Measurements from ENCODE around the gene JAKMIP1. TPM values are rescaled to one million over a fixed set of nuclear protein-coding genes. Genes with fewer than 3 reads are reported as not detected.

Gene JAKMIP1
- total RNA-seq, 1 donor from 2014 or later = 0.13 TPM

GRCh38 chr4:6228158-6229067 is 28.1 kb upstream of the JAKMIP1 start:
- DNase-seq (no peak), ATAC-seq (ENCODE audit: low read depth) (no peak)
- Mint-ChIP-seq H3K4me1 (no peaks in the 10 kb centered on the region), H3K36me3 (ENCODE audit: low read depth) (no peaks in the 10 kb centered on the region), H3K27me3 (peaks cover 24% of the 10 kb centered on the region), H3K4me3 (no peak overlapping the region), H3K9me3 (no peaks in the 10 kb centered on the region), H3K27ac (no peak overlapping the region)
- TF ChIP-seq, protein P1, sequence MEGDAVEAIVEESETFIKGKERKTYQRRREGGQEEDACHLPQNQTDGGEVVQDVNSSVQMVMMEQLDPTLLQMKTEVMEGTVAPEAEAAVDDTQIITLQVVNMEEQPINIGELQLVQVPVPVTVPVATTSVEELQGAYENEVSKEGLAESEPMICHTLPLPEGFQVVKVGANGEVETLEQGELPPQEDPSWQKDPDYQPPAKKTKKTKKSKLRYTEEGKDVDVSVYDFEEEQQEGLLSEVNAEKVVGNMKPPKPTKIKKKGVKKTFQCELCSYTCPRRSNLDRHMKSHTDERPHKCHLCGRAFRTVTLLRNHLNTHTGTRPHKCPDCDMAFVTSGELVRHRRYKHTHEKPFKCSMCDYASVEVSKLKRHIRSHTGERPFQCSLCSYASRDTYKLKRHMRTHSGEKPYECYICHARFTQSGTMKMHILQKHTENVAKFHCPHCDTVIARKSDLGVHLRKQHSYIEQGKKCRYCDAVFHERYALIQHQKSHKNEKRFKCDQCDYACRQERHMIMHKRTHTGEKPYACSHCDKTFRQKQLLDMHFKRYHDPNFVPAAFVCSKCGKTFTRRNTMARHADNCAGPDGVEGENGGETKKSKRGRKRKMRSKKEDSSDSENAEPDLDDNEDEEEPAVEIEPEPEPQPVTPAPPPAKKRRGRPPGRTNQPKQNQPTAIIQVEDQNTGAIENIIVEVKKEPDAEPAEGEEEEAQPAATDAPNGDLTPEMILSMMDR (IDR thresholded peaks at IDR 0.05) = no peak
- CTCF ChIA-PET = no interaction called here
- POLR2A ChIA-PET = no interaction called here
- intact Hi-C loops (cut with micrococcal nuclease) = no loop called here

DNA sequence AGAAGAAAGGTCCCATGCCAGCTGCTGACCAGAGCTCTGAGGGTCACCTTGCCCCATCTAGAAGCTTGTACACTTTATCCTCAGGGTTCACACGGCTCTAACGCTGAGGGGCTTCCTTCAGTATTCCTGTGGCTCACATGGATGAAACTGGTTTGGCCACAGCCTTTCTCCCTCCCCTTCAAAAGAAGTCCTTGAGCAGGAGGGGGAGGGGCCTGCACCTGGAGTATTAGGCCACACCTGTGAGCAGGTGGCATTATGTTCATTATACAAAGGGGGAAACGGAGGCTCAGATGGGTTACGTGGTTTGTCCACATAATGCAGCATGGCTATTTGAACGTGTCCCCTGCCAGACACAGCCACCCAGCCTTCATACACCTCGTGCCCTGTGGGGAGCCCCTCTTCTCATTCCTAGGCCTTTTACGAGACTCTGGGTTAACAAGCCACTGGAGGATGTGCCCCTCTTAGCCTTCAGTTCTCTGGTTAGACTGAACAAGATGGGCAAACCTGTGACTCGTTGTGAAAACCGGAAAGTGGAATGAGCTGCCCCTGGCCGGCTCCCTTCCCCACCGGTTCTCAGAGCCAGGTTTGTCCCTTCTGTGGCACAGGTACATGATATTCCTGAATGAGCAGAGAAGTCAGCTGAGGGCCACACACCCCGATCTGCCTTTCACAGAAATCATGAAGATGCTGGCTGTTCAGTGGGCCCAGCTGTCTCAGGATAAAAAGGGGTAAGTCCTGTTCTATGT is 27.2 kb upstream of the JAKMIP1 start:
- H3K4me1 Mint-ChIP-seq = no peaks in the 10 kb centered on the region
- no peak overlapping the region for H3K27ac Mint-ChIP-seq
- no peak for ATAC-seq (ENCODE audit: low read depth)
- no peak overlapping the region for H3K4me3 Mint-ChIP-seq
- H3K27me3 Mint-ChIP-seq = peaks cover 31% of the 10 kb centered on the region
- TF ChIP-seq, protein P1 (IDR thresholded peaks at IDR 0.05) = no peak
- ChIA-PET POLR2A (no interaction called here), CTCF (no interaction called here)
- DNase-seq = no peak
- no peaks in the 10 kb centered on the region for H3K36me3 Mint-ChIP-seq (ENCODE audit: low read depth)
- intact Hi-C loops (cut with micrococcal nuclease) = no loop called here
- H3K9me3 Mint-ChIP-seq = no peaks in the 10 kb centered on the region

DNA sequence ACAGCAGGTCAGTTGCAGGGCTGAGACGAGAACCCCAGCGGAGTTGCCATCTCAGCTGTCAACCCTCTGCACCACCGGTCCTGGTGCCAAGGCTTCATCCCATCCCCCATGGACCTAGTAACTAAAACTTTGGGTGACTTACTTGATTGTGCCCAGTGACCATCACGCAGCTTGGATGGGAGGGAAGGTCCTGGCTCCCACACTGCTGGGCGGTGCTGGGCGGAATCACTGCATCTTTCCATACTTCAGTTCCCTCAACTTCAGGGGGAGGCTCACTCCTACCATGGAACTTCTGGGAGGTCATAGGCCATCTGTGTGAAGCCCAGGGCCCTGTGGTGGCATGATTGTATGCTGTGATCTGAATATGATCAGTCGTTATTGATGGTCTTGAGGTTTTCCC is 26.2 kb upstream of the JAKMIP1 start:
- ChIA-PET POLR2A (no interaction called here), CTCF (no interaction called here)
- peaks cover 35% of the 10 kb centered on the region for H3K27me3 Mint-ChIP-seq
- DNase-seq = no peak
- ATAC-seq (ENCODE audit: low read depth) = no peak
- no peak overlapping the region for H3K4me3 Mint-ChIP-seq
- H3K4me1 Mint-ChIP-seq = no peaks in the 10 kb centered on the region
- H3K9me3 Mint-ChIP-seq = no peaks in the 10 kb centered on the region
- TF ChIP-seq, protein P1 (IDR thresholded peaks at IDR 0.05) = no peak
- intact Hi-C loops (cut with micrococcal nuclease) = no loop called here
- no peak overlapping the region for H3K27ac Mint-ChIP-seq
- no peaks in the 10 kb centered on the region for H3K36me3 Mint-ChIP-seq (ENCODE audit: low read depth)

DNA sequence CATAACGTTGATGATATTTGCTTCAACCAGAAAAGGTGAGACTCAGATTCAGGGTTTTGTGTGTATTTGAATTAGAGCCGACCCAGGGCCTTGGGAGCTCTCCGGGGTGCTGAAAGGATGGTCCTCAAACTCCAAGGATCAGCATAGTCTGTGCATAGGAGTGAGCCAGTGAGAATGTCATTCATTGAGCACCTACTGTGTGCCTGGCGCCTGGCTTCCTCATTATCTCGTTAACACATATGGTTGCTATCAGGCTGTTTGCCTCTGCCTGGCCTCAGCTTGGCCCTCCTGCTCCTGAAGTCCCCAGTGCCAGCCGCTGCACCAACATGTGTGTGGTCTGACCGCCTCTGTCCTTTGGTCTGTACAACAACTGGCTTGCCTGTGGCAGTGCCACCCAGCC is 25.1 kb upstream of the JAKMIP1 start:
- TF ChIP-seq, protein P1 (IDR thresholded peaks at IDR 0.05) = no peak
- intact Hi-C loops (cut with micrococcal nuclease) = no loop called here
- H3K9me3 Mint-ChIP-seq = no peaks in the 10 kb centered on the region
- H3K27ac Mint-ChIP-seq = no peak overlapping the region
- no peaks in the 10 kb centered on the region for H3K4me1 Mint-ChIP-seq
- DNase-seq (no peak), ATAC-seq (ENCODE audit: low read depth) (no peak)
- no peaks in the 10 kb centered on the region for H3K36me3 Mint-ChIP-seq (ENCODE audit: low read depth)
- H3K4me3 Mint-ChIP-seq = no peak overlapping the region
- POLR2A ChIA-PET = no interaction called here
- CTCF ChIA-PET = no interaction called here
- H3K27me3 Mint-ChIP-seq = peaks cover 43% of the 10 kb centered on the region

GRCh38 chr4:6224735-6225134 is 24.4 kb upstream of the JAKMIP1 start:
- Mint-ChIP-seq H3K27me3 (peaks cover 43% of the 10 kb centered on the region), H3K36me3 (ENCODE audit: low read depth) (no peaks in the 10 kb centered on the region), H3K27ac (no peak overlapping the region), H3K4me1 (no peaks in the 10 kb centered on the region), H3K9me3 (no peaks in the 10 kb centered on the region), H3K4me3 (no peak overlapping the region)
- ATAC-seq (ENCODE audit: low read depth) (no peak), DNase-seq (no peak)
- intact Hi-C loops (cut with micrococcal nuclease) = no loop called here
- POLR2A ChIA-PET = no interaction called here
- CTCF ChIA-PET = no interaction called here
- TF ChIP-seq, protein P1 (IDR thresholded peaks at IDR 0.05) = no peak

Measured in activated B cell treated with CpG ODN at 0.5 μM for 24 hours (primary cell).